RCC 7860 (cell line): Measurements from ENCODE around the gene CGA.

ENCODE experiments used
- DNase-seq: peaks from one replicate; pipeline ENCODE4 v3.0.0-alpha.2; 2015; ENCODE audit warnings: low spot score
- FAIRE-seq: peaks from 2 replicates; lab custom pipeline; 2012; peaks lifted over from hg19 to GRCh38; lab: Jason Lieb, UNC

CGA gene

DNA sequence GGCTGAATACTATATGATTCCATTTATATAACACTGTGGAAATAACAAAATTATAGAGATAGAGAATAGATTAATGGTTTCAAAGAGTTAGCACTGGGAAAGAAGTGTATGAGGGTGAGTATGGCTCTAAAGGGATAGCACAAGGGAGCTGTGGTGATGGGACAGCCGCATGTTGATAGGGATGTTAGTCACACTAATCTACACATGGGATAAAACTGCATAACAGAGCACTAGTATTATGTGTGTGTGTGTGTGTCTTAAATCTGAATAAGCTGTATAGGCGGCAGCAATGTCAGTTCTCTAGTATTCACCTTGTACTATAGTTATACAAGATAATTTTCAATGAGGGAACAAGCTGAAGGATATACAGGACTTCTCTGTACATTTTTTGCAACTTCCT is 5.8 kb downstream of the CGA start:
- FAIRE-seq (no peak), DNase-seq (no peak)

DNA sequence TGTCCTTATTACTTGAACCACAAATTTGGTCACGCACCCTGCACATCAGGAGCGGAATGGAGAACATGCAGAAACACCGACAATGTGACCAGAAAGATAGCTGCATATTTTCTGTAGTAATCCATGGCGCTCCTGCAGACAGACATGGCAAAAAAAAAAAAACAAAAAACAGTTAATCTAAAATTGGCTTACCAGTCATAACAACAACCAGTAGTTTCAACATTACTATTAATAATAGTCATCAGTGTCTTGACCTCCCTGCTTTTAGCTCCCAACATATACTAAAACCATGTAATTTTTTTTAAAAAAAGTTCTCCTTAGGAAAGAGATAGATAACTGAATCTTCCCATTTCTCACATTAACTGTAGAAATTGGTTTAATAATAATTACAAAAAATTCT is 6.8 kb downstream of the CGA start:
- no peak for FAIRE-seq
- no peak for DNase-seq

DNA sequence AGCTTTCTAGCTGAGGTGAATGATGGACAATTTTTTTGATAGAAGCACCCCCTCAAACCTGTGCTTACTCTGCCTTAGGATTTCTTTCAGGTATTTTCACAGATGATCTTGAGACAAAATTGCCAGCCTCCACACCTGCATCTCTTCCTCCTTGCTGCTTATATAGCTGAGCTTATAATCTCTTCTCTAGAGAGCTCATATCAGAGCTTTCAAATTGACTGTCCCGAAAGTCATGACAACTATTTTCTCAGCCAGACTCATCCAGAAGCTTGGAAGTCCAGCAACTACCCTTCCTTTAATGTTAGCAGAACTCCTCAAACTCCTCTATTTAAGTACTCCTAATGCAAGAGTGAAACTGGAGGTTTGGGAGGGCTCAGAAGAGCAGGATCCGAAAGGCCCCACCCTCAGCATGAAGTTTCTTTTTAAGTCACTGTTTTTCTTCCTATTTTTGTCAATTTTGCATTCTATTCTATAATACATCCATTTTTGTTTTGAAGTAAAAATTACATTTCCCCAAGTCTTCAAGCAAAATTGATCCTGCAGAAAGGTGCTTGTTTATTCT is 12.7 kb downstream of the CGA start:
- no peak for FAIRE-seq

DNA sequence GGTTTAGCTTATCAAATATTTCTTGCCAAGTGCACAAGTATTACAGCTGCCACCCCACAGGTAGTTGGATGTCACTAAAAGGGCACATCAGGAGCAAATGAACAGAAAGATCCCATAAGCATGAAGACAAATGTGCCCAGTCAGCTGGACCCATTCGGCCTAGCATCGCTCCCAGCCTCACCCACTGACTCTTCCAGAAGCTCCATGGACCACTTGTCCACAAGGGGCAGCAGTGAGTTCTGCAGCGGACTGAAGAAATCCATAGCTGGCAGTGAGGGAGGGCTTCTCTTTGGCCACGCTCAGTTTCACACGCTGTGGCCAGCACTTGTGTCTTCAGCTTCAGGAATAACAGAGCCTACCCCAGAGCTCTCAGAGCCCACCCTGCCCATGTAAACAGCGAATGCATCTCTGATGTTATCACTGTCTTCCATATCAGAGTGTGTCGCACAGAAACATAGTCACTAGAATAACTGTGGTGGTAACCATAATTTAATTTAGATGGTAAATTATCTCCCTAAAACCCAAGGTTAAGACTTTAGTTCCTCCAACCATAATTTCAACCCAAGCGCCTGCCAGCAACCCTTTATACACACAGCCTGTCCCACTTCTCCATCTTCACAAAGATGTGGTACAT is 15.8 kb downstream of the CGA start:
- no peak for FAIRE-seq
- DNase-seq, result peak; percentile 29

More for the DNA sequence above, 12.7 kb downstream of the CGA start:
- no peak for DNase-seq

DNA sequence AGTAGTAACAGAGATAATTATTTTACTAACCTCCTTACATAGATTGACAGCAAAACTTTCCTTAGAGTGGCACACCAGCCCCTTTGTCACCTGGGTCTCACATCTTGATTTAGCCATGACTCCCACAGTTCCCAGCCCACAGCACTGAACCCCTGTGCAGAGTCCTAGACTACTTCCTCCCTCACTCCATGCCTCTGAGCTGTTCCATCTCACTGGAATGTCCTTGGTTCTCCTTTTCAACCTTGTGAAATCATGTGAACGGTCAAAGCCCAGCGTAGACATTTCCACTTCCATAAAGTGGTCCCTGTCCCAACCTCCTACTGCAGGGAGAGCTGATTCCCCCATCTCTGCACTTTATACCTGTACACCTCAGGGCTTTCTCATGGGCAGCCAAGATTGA is 19.7 kb downstream of the CGA start:
- FAIRE-seq (no peak), DNase-seq (no peak)

GRCh38 chr6:87074101-87074621 is 20.7 kb downstream of the CGA start:
- no peak for DNase-seq
- FAIRE-seq, result no peak

DNA sequence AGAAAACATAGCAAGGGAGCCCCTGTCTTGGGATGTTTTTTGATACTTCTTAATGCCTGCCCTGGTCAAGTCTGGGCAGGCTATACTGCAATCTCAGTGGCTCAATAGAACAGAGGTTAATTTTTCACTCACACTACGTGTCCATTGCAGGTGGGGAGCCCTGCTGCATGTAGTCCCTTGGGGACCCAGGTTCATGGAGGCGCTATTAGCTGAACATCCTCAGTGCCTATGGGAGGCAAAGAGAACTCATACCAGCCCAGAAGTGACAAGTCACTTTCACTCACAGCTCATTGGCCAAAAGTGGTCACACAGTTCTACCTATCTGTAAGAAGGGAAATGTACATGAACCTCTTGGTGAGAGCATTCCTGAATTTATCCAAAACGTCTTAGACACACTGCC is 23.2 kb downstream of the CGA start:
- FAIRE-seq, result no peak

GRCh38 chr6:87070741-87071140 is 24.2 kb downstream of the CGA start:
- FAIRE-seq, result no peak
- DNase-seq, result no peak

More for the DNA sequence above, 23.2 kb downstream of the CGA start:
- no peak for DNase-seq

- FAIRE-seq, result no peak
Measured at GRCh38 chr6:87068795-87069194, 26.1 kb downstream of the CGA start.

DNA sequence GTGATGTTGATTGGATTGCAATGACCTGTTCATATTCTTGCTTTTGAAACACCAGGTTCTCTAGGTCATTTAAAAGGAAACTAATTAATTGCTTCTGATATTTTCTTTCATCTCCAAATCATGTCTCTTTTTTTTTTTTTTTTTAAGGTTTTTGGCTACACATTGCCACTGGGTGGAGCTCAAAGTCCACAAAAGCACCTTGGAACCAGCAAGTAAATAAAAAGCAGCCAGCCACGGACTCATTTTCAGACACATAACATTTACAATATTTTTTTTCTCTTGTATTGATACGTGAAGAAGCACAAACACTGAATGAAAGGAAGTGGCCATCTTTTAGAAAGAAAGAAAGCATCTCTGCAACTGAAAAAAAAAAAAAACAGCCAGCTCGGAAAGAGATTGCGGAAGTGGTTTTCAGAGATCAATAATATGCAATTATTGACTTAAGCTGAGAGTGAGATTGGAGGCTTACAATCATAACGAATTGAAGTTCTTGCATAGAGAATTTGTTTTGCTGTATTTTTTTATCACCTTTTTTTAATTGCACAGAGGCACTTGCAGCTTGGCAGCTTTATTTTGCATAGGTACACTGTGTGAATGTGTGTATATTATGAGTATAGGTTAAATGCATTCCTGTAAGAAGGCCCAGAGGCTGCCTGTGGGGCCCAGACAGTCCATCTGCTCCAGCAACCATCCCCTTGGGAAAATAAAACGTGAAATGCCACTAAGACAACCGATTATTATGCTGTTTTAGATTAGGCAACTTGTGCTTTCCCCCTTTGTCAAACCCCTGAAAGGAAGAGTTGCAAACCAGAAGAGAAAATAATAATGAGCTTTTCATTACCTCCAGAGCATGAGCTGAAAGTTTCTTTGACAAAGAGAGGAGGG is 28.2 kb downstream of the CGA start:
- FAIRE-seq, result peak; percentile 69
- peak; percentile 10 for DNase-seq

More at GRCh38 chr6:87068795-87069194, 26.1 kb downstream of the CGA start:
- DNase-seq, result no peak

GRCh38 chr6:87065117-87065516 is 29.8 kb downstream of the CGA start:
- FAIRE-seq, result no peak
- DNase-seq, result no peak

GRCh38 chr6:87059943-87060342 is 35.0 kb downstream of the CGA start:
- DNase-seq, result no peak
- FAIRE-seq, result no peak

DNA sequence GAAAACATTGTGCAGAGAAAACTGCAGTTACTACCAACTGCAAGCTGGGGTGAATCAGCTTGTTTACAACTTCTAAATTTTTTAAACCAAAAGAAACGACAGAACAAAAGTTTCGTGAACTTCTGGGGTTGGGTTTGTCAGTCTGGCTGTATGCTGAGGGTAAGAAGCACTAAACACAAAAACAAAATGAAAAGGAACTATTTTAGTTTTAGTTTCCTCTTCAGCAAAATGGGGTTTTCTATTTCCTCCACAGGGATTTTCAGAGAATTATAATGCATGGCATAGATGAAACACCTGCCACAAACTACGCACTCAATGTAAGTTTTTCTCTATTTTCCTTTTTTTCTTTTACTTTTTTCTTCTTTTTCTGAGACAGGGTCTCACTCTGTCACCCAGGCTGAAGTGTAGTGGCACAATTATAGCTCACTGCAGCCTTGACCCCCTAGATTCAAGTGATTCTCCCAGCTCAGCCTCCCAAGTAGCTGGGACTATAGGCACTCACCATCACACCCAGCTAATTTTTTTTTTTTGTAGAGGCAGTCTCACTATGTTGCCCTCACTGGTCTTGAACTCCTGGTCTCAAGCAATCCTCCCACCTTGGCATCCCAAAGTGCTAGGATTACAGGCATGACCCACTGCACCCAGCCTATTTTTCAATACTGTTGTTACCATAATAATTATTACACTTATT is 40.6 kb downstream of the CGA start:
- no peak for DNase-seq
- no peak for FAIRE-seq

GRCh38 chr6:87053312-87053711 is 41.6 kb downstream of the CGA start:
- no peak for DNase-seq

GRCh38 chr6:87049779-87050178 is 45.1 kb downstream of the CGA start:
- DNase-seq, result no peak
- FAIRE-seq, result no peak

More at GRCh38 chr6:87053312-87053711, 41.6 kb downstream of the CGA start:
- no peak for FAIRE-seq

GRCh38 chr6:87045521-87046075 is 49.3 kb downstream of the CGA start:
- FAIRE-seq (no peak), DNase-seq (no peak)

GRCh38 chr6:87040729-87041128 is 54.2 kb downstream of the CGA start:
- FAIRE-seq (no peak), DNase-seq (no peak)
